ACHN (cell line): Measurements from ENCODE around the gene ATP11B.

Experiments
- DNase-seq: peaks from one replicate; pipeline ENCODE4 v3.0.0-alpha.2; 2015
- in situ Hi-C: cut with HindIII; loops from 2 replicates; pipeline ENCODE4 v1.10.0; 2017; ENCODE audit warnings: low sequenced_read_pairs, low pct_ligation_motif_present, low pct_unique_long_range_greater_than_20kb

The ATP11B gene

GRCh38 chr3:182967218-182968204 is 174.2 kb downstream of the ATP11B start:
- DNase-seq: no peak
- in situ Hi-C loops: no loop called here

- in situ Hi-C loops: no loop called here
- DNase-seq: peak; percentile 21
These were observed 176.0 kb downstream of the ATP11B start for GRCh38 chr3:182969277-182969676.

GRCh38 chr3:182969853-182970252 is 176.5 kb downstream of the ATP11B start:
- in situ Hi-C loops: no loop called here

GRCh38 chr3:182970811-182971418 is 177.6 kb downstream of the ATP11B start:
- no peak for DNase-seq
- in situ Hi-C loops: no loop called here

More at GRCh38 chr3:182969853-182970252, 176.5 kb downstream of the ATP11B start:
- DNase-seq: no peak
